Activated CD4-positive, alpha-beta T cell treated with anti-CD3 and anti-CD28 coated beads, Interleukin-2, Interleukin-4, amounts not matched to agents 100 ng/mL and 50 ng/mL, durations not matched to agents 16 hours and 8 hours (primary cell): ENCODE results near the gene GJD3.

Experiments used
- DNase-seq: peaks from one replicate; pipeline ENCODE4 v3.0.0-alpha.2; 2020; ENCODE audit warnings: low spot score

The GJD3 gene

DNA sequence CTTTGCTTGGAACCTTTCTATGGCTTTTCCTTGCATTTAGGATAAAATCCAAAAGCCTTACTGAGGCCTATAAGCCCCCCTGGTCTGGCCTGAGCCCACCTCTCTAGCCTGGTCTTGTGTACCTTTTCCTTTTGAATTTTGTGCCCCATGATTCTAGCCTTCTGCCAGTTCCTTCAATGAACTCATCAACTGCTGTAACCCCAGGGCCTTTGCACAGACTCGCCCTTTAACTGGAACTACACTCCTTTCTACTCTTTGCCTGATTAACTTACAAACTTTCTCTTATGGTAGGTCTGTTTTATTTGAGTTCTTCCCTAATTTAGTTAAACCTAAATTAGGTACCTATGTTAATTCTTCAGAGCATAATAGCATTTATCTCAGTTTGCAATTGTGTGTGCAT lies 24.2 kb downstream of the GJD3 start:
- no peak for DNase-seq

DNA sequence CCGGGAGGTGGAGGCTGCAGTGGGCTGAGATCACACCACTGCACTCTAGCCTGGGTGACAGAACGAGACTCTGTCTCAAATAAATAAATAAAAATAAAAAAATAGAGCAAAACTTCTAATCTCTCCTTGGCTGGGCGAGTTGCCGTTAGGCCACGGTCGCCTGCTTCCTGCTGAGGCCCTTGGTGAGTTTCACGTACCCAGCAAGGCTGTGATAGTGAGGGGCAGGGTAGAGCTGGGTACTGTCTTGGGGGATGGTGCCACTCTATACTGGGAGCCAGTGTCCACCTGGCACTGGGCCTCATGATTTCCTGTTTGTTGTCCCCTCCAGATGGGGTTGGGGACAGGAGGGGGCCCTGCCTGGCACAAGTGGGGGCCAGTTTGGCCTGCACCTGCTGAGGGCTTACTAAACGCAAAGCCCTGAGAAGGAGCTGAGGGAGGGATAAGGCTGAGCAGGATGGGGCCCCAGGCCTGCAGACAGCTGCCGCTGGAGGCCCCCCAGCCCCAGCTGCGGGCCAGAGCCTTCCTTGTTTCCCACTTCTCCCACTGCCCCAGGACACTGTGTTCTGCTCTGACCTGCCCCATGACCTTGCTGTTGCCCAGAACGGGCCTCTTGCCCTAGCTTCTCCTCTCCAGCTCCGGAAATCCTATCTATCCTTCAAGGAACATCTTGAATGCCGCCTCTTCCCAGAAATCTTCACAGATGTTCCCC lies 25.4 kb downstream of the GJD3 start:
- DNase-seq, result no peak

- no peak for DNase-seq
Measured at GRCh38 chr17:40338058-40338457, 26.5 kb downstream of the GJD3 start.

GRCh38 chr17:40337351-40337750 lies 27.2 kb downstream of the GJD3 start:
- no peak for DNase-seq

DNA sequence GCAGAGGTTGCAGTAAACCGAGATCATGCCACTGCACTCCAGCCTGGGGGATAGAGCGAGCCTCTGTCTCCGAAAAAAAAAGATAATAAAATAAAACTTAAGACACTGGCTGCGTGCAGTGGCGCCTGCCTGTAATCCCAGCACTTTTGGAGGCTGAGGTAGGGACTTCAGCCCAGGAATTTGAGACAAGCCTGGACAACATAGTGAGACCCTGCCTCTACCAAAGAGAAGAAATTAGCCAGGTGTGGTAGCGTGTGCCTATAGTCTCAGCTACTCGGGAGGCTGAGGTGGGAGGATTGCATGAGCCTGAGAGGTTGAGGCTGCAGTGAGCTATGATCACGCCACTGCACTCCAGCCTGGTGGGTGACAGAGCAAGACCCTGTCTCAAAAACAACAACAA lies 28.9 kb downstream of the GJD3 start:
- DNase-seq, result no peak

- no peak for DNase-seq
Measured at GRCh38 chr17:40333781-40334448, 30.6 kb downstream of the GJD3 start.

DNA sequence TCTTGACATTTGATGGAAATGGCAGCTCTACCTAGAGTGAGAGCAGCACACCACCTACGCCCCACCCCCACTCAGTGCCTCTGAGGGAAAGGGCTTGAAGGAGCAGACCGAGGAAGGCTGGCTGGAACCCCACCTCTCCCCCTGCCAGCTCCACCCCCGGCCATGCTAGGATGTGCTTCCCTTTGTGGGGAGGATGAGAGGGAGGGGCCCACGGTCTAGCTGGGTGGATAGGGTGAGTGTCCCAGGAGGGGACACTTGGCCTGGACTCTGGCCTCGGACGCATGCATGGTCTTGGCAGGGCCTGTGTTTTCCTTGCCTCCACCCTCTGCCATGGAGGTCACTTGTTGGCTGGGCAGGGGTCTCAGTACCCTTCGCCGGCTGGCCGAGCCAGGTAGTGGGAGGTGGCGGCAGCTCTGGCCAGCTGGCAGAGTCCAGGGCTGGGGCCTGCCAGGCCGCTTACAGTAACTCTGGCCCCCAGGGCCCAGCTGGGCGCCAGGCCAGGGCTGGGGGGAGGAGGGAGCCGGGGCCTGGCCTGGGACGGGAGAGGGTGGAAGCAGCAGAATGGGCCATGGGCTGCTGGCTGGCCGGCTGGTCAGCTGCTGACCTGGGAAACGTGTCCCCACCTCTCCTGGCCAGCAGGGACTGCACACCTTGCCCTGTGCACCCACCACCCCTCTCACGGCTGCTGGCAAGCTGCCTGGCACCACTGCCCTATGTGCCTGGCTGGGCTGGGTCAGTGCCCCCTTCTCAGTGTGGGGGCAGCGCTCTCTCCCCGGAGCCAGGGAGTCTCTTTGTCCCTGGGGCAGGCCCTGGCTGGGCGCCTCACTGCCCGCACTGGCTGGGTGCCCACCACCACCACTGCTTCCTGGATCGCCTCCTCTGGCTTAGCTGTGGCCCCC lies 32.5 kb downstream of the GJD3 start:
- DNase-seq, result no peak

GRCh38 chr17:40330850-40331470 lies 33.6 kb downstream of the GJD3 start:
- DNase-seq, result no peak

DNA sequence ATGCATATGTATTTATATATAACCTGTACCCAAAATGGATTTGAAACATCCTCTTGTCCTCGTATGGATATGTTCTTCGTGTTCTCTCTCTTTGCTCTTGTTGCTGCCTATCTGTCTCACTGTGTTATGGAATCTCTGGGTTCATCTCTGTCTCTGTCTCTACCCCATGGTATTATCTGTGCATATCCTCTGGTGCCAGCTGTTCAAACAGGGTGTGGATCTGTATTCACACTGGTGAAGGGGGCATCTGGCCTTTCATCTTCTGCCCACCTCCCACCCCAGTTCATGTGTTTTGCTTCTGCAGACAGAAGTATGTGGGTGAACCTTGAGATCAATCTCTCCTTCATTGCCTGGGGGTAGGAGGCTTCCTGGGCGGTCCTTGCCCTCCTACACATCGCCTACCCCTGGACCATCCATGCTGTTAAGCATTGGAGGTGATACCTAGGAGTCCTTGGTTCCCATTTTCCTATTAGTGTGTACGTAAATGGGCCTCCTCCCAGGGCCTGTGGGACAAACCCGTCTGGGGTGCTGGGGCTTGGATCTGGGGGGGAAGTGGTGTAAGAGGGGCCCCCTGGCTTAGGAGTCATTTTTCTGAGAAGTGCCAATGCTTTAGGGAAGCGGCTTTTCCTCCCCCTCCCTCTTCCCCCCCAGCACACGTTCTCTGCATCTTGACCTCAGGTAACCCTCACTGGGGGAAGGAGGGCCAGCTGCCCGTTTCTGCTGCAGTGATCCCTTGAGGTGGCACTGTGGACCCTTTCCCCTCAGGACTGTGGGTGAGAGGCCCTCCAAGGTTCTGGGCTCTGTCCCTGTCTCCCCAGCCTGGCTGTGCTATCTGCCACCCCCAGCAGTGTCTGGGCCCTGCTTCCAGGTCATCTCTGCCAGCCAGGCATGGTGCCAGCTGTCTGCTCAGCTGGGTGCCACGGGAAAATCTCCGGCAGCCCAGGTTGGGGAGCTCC lies 34.4 kb downstream of the GJD3 start:
- DNase-seq, result no peak

GRCh38 chr17:40328386-40328766 lies 36.2 kb downstream of the GJD3 start:
- DNase-seq, result no peak

- no peak for DNase-seq
Measured at GRCh38 chr17:40327735-40328385, 36.7 kb downstream of the GJD3 start.

DNA sequence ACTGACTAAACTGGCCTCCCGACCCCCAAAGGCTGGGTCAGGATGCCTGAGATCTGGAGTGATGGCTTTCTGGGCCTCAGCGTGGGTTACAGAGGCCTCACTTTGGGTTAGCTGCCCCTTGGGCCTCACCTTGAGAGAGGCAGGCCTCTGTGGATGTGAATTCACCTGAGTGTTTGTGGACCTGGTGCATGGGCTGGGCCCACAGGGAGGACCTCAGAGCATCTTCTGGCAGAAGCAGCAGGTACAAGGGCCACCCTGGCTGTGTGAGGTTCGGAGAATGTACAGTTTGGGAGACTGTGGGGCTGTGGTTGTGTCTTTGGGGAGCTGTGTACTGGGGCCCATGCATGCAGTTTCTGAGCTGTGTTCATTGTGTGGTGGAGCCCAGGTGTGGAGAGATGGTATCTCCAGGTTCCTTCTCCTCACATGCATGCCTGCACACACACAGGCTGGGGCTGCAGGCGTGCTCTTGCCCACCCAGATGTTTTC lies 37.2 kb downstream of the GJD3 start:
- DNase-seq, result no peak

GRCh38 chr17:40326832-40327199 lies 37.7 kb downstream of the GJD3 start:
- DNase-seq, result no peak

- DNase-seq, result peak; percentile 70
Measured at GRCh38 chr17:40326014-40326831, 38.3 kb downstream of the GJD3 start.

- peak; percentile 46 for DNase-seq
Measured at GRCh38 chr17:40325156-40326013, 39.2 kb downstream of the GJD3 start.

GRCh38 chr17:40323391-40324381 lies 40.9 kb downstream of the GJD3 start:
- peak; percentile 48 for DNase-seq
